ENCODE data around the gene IMMP2L.

GRCh38 chr7:111098011-111098925 is 464.0 kb downstream of the IMMP2L start:
- TF ChIP-seq CTCF (IDR thresholded peaks at IDR 0.05; ENCODE audit: low read depth, low read length, missing input control) (peak; percentile 56), SP1 (IDR thresholded peaks at IDR 0.05) (no peak)

Measured in liver (tissue), 3 donors.